Measurements from ENCODE around the gene TUBA1C.
"Not testable (repeated sequence)": the region's sequence is repeated elsewhere in the genome, so short reads cannot be mapped to it uniquely, and the experiment has no call there.

TUBA1C gene

GRCh38 chr12:49297695-49298060, 32.8 kb downstream of the TUBA1C start:
- TF ChIP-seq CTCF (IDR thresholded peaks at IDR 0.05; ENCODE audit: low read depth, low read length, missing control alignments): no peak
- Histone ChIP-seq H3K4me3 (ENCODE audit: low read depth, low read length) (no peak overlapping the region), H3K27me3 (replicated peaks) (peaks cover 32% of the 10 kb centered on the region), H3K27ac (no peak overlapping the region), H3K36me3 (replicated peaks) (no peaks in the 10 kb centered on the region)
- in situ Hi-C loops (cut with HindIII; ENCODE audit: low pct_ligation_motif_present, low sequenced_read_pairs): no loop called here
- no peak for DNase-seq

DNA sequence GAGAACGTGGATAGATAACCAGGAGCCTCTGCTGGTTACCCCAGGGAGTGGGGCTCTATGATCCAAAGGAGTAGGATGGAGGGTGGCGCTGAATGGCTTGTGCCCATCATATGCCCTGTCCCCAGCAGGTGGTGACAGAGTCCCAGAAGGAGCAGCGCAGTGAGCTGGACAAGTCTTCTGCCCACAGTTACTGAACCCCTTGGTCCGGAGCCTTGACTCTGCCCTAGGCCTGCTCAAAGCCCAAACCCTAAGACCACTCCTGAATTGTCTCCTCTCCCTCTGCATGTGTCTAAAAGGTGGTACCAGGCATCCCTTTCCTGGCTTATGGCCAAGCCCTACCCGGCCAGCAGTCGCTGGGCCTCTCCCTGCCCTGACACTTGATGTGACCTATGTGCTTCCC, 33.3 kb downstream of the TUBA1C start:
- DNase-seq: no peak
- in situ Hi-C loops (cut with HindIII; ENCODE audit: low pct_ligation_motif_present, low sequenced_read_pairs): no loop called here
- Histone ChIP-seq H3K36me3 (replicated peaks) (no peaks in the 10 kb centered on the region), H3K4me3 (ENCODE audit: low read depth, low read length) (no peak overlapping the region), H3K27me3 (replicated peaks) (peaks cover 32% of the 10 kb centered on the region), H3K27ac (no peak overlapping the region)
- TF ChIP-seq CTCF (IDR thresholded peaks at IDR 0.05; ENCODE audit: low read depth, low read length, missing control alignments): peak; percentile 31

GRCh38 chr12:49301760-49302159, 36.9 kb downstream of the TUBA1C start:
- no peak overlapping the region for H3K27ac ChIP-seq
- H3K36me3 ChIP-seq (replicated peaks): no peaks in the 10 kb centered on the region
- in situ Hi-C loops (cut with HindIII; ENCODE audit: low pct_ligation_motif_present, low sequenced_read_pairs): no loop called here
- DNase-seq: no peak
- TF ChIP-seq CTCF (IDR thresholded peaks at IDR 0.05; ENCODE audit: low read depth, low read length, missing control alignments): no peak
- peaks cover 6% of the 10 kb centered on the region for H3K27me3 ChIP-seq (replicated peaks)
- H3K4me3 ChIP-seq (ENCODE audit: low read depth, low read length): no peak overlapping the region

DNA sequence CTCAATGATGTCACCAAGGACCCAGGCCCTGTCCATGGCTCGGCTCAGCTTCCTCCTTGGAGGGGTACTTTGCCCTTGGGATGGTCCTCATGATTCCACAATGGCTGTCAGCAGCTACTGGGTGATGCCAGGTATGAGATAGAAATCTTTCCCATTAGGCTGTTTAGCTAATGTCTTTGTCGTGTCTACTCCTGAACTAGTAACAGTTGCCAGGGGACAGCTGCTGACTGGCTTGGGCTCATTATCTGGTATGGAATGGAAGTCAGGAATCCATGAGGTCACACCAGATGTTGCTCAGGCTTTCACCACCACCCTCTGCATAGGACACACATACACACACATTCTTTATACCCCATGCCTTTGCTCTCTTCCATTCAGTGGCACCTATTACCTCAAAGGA, 39.3 kb downstream of the TUBA1C start:
- H3K4me3 ChIP-seq (ENCODE audit: low read depth, low read length): no peak overlapping the region
- H3K27ac ChIP-seq: no peak overlapping the region
- H3K36me3 ChIP-seq (replicated peaks): no peaks in the 10 kb centered on the region
- in situ Hi-C loops (cut with HindIII; ENCODE audit: low pct_ligation_motif_present, low sequenced_read_pairs): no loop called here
- TF ChIP-seq CTCF (IDR thresholded peaks at IDR 0.05; ENCODE audit: low read depth, low read length, missing control alignments): no peak
- DNase-seq: peak; percentile 44
- H3K27me3 ChIP-seq (replicated peaks): no peaks in the 10 kb centered on the region

GRCh38 chr12:49305762-49306510, 41.1 kb downstream of the TUBA1C start:
- Histone ChIP-seq H3K36me3 (replicated peaks) (no peaks in the 10 kb centered on the region), H3K4me3 (ENCODE audit: low read depth, low read length) (no peak overlapping the region), H3K27ac (no peak overlapping the region), H3K27me3 (replicated peaks) (no peaks in the 10 kb centered on the region)
- in situ Hi-C loops (cut with HindIII; ENCODE audit: low pct_ligation_motif_present, low sequenced_read_pairs): no loop called here
- no peak for TF ChIP-seq CTCF (IDR thresholded peaks at IDR 0.05; ENCODE audit: low read depth, low read length, missing control alignments)
- DNase-seq: no peak

- no peak for DNase-seq
- in situ Hi-C loops (cut with HindIII; ENCODE audit: low pct_ligation_motif_present, low sequenced_read_pairs): no loop called here
- H3K27me3 ChIP-seq (replicated peaks): peaks cover 2% of the 10 kb centered on the region
- no peaks in the 10 kb centered on the region for H3K36me3 ChIP-seq (replicated peaks)
- no peak overlapping the region for H3K27ac ChIP-seq
- no peak overlapping the region for H3K4me3 ChIP-seq (ENCODE audit: low read depth, low read length)
- TF ChIP-seq CTCF (IDR thresholded peaks at IDR 0.05; ENCODE audit: low read depth, low read length, missing control alignments): no peak
Measured at GRCh38 chr12:49309386-49309785, 44.5 kb downstream of the TUBA1C start.

DNA sequence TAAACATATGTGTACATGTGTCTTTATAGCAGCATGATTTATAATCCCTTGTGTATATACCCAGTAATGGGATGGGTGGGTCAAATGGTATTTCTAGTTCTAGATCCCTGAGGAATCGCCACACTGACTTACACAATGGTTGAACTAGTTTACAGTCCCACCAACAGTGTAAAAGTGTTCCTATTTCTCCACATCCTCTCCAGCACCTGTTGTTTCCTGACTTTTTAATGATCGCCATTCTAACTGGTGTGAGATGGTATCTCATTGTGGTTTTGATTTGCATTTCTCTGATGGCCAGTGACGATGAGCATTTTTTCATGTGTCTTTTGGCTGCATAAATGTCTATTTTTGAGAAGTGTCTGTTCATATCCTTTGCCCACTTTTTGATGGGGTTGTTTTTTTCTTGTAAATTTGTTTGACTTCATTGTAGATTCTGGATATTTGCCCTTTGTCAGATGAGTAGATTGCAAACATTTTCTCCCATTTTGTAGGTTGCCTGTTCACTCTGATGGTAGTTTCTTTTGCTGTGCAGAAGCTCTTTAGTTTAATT, 45.6 kb downstream of the TUBA1C start:
- H3K36me3 ChIP-seq (replicated peaks); DNase-seq; H3K27ac ChIP-seq; H3K4me3 ChIP-seq (ENCODE audit: low read depth, low read length); in situ Hi-C loops (cut with HindIII; ENCODE audit: low pct_ligation_motif_present, low sequenced_read_pairs); H3K27me3 ChIP-seq (replicated peaks): not testable (repeated sequence)
